Measurements from ENCODE around the gene TM7SF2. TPM values are rescaled to one million over a fixed set of nuclear protein-coding genes. Genes with fewer than 3 reads are reported as not detected.

Gene TM7SF2
- total and polyA plus RNA-seq, 2 of the 8 experiments (the other 6 are each of a cell fraction or from before 2014, with no cell fraction given) = 40.1 to 96.0 TPM

DNA sequence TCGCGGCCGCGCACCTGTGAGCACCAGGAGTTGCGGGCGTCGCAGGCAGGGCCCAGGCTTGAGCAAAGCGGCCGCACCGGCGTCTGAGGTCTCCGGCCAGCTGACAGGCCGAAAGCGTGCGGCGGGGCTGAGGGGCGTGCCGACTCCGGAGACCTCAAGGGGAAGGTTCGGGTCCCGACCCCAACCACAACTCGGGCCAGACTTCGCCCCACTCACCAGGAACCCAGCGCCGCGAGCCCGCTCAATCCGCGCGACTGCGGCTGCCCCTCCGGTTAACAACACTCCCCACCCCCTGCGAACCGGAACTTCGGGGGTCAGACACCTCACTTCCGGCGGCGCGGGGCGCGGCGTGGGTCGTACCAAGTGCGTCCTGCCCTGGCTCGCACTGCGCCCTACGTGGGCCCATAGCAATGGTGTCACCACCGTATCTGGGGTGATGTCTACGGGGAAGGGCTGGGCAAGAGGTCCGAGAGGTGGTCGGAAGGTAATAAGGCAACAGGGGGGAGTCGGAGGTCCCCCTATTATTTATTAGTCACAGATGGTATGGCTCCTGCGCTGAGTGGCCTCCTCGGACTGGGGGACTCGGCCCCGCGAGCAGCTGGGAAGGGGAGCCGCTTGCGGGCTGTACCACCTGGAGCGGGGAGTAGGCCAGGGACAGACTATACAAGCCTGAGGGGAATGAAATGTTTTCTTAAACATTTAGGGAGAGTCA is 22.7 kb downstream of the TM7SF2 start, which contains the start of gene SYVN1 (continued):
- TF ChIP-seq KDM1A (IDR thresholded peaks at IDR 0.05; ENCODE audit: borderline replicate concordance, low read length) = no peak
- peak; percentile 81 for TF ChIP-seq POLR2AphosphoS5 (IDR thresholded peaks at IDR 0.05; ENCODE audit: low read depth, low read length)
- no peak for TF ChIP-seq TBP (IDR thresholded peaks at IDR 0.05; ENCODE audit: low read depth, low read length)
- TF ChIP-seq GABPA (IDR thresholded peaks at IDR 0.05; ENCODE audit: borderline replicate concordance, insufficient read depth, low read length) = peak; percentile 92
- peak; percentile 89 to 91; a peak in 3 of 4 replicates for TF ChIP-seq SIN3A (conservative IDR thresholded peaks at IDR 0.05 in 1 of 2, IDR thresholded peaks at IDR 0.05 in 1 of 2; ENCODE audit: low read depth in 1 of 2, low read length in 2 of 2)
- no peak for TF ChIP-seq HDAC6 (IDR thresholded peaks at IDR 0.05; ENCODE audit: low read depth, low read length)
- no peak for TF ChIP-seq NRF1 (IDR thresholded peaks at IDR 0.05; ENCODE audit: low read depth, low read length)
- TF ChIP-seq EZH2 (IDR thresholded peaks at IDR 0.05; ENCODE audit: low read depth, low read length, severe bottlenecking) = no peak
- no peak for TF ChIP-seq BCL11A (IDR thresholded peaks at IDR 0.05; ENCODE audit: low read depth in 2 of 2, low read length in 2 of 2)
- no peak; the same call in 1 of the 2 replicates for TF ChIP-seq SIX5 (IDR thresholded peaks at IDR 0.05; ENCODE audit: low read depth, low read length)
- TF ChIP-seq KDM4A (IDR thresholded peaks at IDR 0.05; ENCODE audit: low read depth, low read length, severe bottlenecking) = peak; percentile 72
- TF ChIP-seq FOSL1 (IDR thresholded peaks at IDR 0.05; ENCODE audit: insufficient read depth, low read depth, low read length) = no peak
- TF ChIP-seq SRF (IDR thresholded peaks at IDR 0.05; ENCODE audit: low read depth, low read length) = no peak
- 0 out of 2 replicates have a peak, but pooled peaks have one; percentile 1 for TF ChIP-seq TCF12 (IDR thresholded peaks at IDR 0.05; ENCODE audit: low read depth, low read length)
- TF ChIP-seq POU5F1 (IDR thresholded peaks at IDR 0.05; ENCODE audit: low read depth, low read length) = no peak
- no peak for TF ChIP-seq KDM5A (IDR thresholded peaks at IDR 0.05; ENCODE audit: low read length)
- TF ChIP-seq, protein P1, sequence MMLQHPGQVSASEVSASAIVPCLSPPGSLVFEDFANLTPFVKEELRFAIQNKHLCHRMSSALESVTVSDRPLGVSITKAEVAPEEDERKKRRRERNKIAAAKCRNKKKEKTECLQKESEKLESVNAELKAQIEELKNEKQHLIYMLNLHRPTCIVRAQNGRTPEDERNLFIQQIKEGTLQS (IDR thresholded peaks at IDR 0.05; ENCODE audit: insufficient read depth, low read depth, low read length) = no peak
- TF ChIP-seq CREB1 (IDR thresholded peaks at IDR 0.05) = peak; percentile 79; the same call in 1 of the 2 replicates
- no peak for TF ChIP-seq YY1 (IDR thresholded peaks at IDR 0.05; ENCODE audit: low read depth, low read length)
- TF ChIP-seq ZNF274 (IDR thresholded peaks at IDR 0.05; ENCODE audit: borderline replicate concordance, extremely low read depth, low read length) = no peak
- TF ChIP-seq PHF8 (conservative IDR thresholded peaks at IDR 0.05; ENCODE audit: low read depth, low read length) = peak; percentile 87
- peak in 1 of 2 experiments; percentile 97; a peak in 2 of 3 replicates for TF ChIP-seq EP300 (IDR thresholded peaks at IDR 0.05; ENCODE audit: borderline replicate concordance in 1 of 2, low read depth in 2 of 2, low read length in 2 of 2)
- TF ChIP-seq TAF7 (optimal IDR thresholded peaks at IDR 0.05; ENCODE audit: borderline replicate concordance, low read depth, low read length) = no peak
- TF ChIP-seq CBX8 (IDR thresholded peaks at IDR 0.05; ENCODE audit: borderline replicate concordance, low read depth, low read length) = no peak
